Endometrial microvascular endothelial cells (primary cell): Measurements from ENCODE around the gene PSRC1. TPM values are rescaled to one million over a fixed set of nuclear protein-coding genes. Genes with fewer than 3 reads are reported as not detected.

Experiments
- in situ Hi-C: cut with HindIII; loops from 2 replicates; pipeline ENCODE4 v1.10.0; 2017; ENCODE audit warnings: low sequenced_read_pairs, low pct_unique_long_range_greater_than_20kb; ENCODE audit errors: inconsistent ontology term
- total RNA-seq: library from RNA; depleted of rRNA; stranded (reverse); fragments of >200 nt; gene quantifications from one replicate; pipeline ENCODE4 v1.2.3, GENCODE V29; 2015; ENCODE audit errors: inconsistent ontology term

The PSRC1 gene
- total RNA-seq, 1 donor from 2014 or later: 23.8 TPM

DNA sequence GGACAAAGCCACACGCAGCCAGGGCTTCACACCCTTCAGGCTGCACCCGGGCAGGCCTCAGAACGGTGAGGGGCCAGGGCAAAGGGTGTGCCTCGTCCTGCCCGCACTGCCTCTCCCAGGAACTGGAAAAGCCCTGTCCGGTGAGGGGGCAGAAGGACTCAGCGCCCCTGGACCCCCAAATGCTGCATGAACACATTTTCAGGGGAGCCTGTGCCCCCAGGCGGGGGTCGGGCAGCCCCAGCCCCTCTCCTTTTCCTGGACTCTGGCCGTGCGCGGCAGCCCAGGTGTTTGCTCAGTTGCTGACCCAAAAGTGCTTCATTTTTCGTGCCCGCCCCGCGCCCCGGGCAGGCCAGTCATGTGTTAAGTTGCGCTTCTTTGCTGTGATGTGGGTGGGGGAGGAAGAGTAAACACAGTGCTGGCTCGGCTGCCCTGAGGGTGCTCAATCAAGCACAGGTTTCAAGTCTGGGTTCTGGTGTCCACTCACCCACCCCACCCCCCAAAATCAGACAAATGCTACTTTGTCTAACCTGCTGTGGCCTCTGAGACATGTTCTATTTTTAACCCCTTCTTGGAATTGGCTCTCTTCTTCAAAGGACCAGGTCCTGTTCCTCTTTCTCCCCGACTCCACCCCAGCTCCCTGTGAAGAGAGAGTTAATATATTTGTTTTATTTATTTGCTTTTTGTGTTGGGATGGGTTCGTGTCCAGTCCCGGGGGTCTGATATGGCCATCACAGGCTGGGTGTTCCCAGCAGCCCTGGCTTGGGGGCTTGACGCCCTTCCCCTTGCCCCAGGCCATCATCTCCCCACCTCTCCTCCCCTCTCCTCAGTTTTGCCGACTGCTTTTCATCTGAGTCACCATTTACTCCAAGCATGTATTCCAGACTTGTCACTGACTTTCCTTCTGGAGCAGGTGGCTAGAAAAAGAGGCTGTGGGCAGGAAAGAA lies 8.1 kb downstream of the PSRC1 start:
- in situ Hi-C loops: no loop called here

DNA sequence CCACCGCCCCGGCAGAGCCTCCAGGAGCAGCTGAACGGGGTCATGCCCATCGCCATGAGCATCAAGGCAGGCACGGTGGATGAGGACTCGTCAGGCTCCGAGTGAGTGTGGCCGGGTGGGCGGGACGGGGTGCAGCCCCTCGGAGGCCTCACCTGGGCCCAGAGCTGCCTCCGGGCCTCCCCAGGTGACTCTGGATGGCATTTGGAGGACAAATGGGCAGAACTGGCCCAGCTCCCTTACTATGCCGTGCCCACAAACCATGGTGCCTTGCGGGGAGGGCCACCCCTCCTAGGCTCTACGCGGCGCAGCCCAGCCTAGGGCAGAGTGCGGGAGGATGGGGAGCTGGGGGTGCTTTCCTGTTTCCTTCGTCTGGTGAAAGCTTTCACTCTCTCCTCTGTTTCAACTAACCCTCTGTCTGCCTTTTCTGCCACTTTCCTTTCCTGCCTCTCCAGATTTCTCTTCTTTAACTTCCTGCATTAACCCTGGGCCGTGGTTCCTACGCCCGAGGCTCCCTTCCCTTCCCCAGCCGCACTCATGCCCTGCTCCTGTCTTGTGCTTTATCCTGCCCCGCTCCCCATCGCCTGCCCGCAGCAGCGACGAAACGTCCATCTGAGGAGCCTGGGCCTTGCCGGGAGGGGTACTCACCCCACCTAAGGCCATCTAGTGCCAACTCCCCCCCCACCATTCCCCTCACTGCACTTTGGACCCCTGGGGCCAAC lies 9.2 kb downstream of the PSRC1 start:
- in situ Hi-C loops: no loop called here

DNA sequence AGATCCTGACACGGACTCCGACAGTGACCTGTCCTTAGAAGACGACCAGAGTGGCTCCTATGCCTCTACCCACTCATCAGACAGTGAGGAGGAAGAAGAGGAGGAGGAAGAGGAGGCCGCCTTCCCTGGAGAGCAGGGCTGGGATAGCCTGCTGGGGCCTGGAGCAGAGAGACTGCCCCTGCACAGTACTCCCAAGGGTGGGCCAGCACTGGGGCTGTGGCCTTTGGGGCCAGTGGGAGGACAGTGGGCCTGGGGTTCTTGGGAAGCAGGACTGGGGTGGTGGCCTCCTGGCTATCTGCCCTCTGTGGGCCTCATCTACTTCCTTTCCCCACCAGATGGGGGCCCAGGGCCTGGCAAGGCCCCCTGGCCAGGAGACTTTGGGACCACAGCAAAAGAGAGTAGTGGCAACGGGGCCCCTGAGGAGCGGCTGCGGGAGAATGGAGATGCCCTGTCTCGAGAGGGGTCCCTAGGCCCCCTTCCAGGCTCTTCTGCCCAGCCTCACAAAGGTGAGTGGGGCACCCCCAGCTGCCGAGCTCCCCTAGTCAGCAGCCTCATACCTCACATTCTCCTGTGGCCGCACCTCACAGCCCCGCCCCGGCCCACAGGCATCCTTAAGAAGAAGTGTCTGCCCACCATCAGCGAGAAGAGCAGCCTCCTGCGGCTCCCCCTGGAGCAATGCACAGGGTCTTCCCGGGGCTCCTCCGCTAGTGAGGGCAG lies 10.0 kb downstream of the PSRC1 start:
- in situ Hi-C loops: no loop called here

GRCh38 chr1:109272021-109272799 lies 10.7 kb downstream of the PSRC1 start:
- in situ Hi-C loops: no loop called here

GRCh38 chr1:109271458-109271857 lies 11.5 kb downstream of the PSRC1 start:
- in situ Hi-C loops: no loop called here

DNA sequence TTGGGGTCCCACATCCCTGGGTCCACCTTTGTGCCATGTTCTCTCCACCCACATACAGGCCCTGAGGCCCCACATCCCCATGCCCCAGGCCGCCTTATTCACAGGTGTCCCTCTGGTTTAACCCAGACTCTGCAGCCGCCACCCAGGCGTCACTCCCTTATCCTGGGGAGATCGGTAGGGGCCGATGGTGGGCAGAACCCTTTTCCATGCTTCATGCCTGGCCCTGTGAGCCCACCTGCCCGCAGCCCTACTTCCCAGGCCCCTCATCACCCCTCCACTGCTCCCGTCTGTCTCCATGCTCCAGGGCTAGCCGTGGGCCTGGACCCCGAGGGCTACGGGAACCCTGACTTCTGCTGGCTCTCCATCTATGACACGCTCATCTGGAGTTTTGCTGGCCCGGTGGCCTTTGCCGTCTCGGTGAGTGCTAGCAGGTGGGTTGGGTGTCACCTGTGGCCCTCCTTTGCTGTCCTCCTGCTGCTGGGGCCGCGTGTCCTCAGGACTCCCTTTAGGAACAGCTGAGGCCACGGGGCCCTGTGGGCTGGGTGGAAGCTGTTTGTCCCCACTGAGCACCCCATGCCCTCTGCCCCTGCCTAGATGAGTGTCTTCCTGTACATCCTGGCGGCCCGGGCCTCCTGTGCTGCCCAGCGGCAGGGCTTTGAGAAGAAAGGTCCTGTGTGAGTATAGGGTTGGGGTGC lies 12.2 kb downstream of the PSRC1 start:
- in situ Hi-C loops: no loop called here

- in situ Hi-C loops: no loop called here
Observed at GRCh38 chr1:109269981-109270622, 12.8 kb downstream of the PSRC1 start.

DNA sequence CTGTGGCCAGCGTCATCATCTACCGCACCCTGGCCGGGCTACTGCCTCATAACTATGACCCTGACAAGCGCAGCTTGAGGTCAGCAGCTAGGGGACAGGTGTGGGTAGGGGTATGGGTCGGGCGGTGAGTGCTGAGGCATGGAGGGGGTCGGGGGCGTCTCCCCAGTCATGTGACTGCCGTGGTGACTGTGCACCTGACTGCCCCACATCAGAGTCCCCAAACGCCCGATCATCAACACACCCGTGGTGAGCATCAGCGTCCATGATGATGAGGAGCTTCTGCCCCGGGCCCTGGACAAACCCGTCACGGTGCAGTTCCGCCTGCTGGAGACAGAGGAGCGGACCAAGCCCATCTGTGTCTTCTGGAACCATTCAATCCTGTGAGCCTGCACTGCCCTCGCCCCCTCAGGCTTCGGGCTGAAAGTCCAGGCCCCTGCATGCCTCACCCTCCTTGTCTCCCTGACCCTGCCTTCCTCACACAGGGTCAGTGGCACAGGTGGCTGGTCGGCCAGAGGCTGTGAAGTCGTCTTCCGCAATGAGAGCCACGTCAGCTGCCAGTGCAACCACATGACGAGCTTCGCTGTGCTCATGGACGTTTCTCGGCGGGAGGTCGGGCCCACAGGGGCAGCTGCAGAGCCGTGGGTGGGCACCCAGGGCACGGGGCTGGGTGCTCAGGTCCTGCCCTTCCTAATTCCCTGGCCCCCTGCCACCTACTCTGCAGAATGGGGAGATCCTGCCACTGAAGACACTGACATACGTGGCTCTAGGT lies 13.5 kb downstream of the PSRC1 start:
- in situ Hi-C loops: no loop called here

DNA sequence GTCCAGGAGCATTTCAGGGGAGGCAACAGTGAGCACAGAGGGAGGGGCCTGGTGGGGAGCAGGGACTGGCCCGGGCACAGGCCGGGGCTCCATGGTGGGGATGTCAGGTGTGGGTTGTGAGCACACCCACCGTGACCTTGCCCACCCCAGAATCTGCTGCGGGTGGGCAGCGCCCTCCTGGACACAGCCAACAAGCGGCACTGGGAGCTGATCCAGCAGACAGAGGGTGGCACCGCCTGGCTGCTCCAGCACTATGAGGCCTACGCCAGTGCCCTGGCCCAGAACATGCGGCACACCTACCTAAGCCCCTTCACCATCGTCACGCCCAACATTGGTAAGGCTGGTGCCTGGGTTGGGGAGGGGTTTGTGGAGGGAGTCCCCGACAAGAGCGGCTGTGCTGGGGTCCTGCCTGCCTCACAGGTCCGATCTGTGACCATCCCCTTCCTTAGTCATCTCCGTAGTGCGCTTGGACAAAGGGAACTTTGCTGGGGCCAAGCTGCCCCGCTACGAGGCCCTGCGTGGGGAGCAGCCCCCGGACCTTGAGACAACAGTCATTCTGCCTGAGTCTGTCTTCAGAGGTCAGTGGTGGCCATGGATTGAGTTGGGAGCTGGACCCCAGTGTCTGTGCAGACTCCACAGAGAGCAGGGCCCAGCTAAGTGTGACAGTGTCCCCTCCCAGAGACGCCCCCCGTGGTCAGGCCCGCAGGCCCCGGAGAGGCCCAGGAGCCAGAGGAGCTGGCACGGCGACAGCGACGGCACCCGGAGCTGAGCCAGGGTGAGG lies 14.3 kb downstream of the PSRC1 start:
- in situ Hi-C loops: no loop called here

DNA sequence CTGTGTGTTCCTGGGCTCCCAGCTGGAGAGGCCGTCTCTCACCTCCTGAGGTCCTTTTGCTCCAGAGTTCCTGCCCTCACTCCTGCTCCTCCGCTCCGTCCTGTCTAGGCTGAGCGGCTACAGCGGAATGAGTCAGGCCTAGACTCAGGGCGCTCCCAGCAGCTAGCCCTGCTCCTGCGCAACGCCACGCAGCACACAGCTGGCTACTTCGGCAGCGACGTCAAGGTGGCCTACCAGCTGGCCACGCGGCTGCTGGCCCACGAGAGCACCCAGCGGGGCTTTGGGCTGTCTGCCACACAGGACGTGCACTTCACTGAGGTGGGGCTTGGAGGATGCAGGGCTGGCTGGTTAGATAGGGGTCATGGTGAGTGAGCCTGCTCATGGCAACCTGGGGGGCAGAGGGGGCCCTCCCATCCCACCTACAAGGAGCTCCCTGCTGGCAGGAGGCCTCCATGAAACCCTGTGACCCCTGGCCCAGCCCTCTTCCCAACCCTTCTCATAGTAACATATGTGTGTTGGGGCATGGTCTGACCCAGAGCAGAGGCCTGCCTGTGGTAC lies 15.1 kb downstream of the PSRC1 start:
- in situ Hi-C loops: no loop called here

DNA sequence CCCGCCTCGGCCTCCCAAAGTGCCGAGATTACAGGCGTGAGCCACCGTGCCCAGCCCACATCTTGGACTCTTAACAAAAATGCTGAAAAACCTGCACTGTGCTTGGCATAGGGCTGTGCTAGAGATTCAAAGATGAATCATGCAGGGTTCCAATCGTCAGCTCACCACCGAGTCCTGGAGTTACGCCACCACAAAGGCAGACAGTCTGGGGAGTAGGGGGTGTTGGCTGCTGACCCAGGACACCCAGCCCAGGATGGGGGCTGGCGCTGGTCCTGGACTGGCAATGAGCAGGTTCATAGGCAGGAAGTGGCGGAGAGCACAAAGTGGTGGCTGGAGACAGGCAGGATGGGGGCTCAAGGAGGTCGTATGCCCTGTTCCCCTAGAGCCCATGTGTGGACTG lies 16.0 kb downstream of the PSRC1 start:
- in situ Hi-C loops: no loop called here

DNA sequence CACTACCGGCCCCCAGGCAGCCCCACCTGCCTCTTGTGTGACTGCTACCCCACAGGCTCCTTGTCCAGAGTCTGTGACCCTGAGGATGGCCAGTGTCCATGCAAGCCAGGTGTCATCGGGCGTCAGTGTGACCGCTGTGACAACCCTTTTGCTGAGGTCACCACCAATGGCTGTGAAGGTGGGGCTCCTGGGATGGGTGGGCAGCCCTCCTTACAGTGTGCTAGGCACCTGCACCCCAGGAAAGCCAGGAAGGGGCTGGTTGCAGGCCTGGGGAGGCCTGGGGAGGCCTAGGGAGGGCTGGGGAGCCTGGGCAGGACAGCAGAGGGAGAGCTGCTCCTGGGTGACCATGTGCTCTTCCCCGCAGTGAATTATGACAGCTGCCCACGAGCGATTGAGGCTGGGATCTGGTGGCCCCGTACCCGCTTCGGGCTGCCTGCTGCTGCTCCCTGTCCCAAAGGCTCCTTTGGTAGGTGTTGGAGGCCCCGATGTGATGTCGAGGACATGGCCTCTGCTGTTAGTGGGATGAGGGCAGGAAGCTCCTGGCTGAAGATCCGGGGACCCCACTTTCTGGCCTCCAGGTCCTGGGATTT lies 17.1 kb downstream of the PSRC1 start:
- in situ Hi-C loops: no loop called here

- in situ Hi-C loops: no loop called here
Observed at GRCh38 chr1:109265016-109265415, 17.9 kb downstream of the PSRC1 start.

- in situ Hi-C loops: no loop called here
Observed at GRCh38 chr1:109264379-109264755, 18.6 kb downstream of the PSRC1 start.

- in situ Hi-C loops: no loop called here
Observed at GRCh38 chr1:109263597-109264378, 19.2 kb downstream of the PSRC1 start.
